ENCODE data around the gene FRRS1L.

The FRRS1L gene

GRCh38 chr9:109176386-109176785, 9.3 kb upstream of the FRRS1L start:
- no peak for DNase-seq

DNA sequence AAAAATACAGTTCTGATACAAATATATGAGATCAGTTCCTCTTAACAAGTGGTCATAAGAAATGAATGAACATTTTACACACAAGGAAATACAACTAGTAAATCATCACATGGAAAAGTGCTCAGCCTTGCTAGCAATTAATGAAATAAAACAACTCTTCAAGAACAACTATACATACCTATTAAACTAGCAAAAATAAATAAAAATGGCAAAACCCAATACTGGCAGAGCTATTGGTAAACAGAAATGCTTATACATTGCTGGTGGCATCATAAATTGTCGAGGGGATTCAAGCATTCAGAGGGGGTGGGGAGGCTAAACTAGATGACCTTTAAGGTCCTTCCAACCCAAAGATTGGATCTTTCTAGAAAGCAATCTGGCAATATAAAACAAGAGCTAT, 5.9 kb upstream of the FRRS1L start:
- DNase-seq, result no peak

DNA sequence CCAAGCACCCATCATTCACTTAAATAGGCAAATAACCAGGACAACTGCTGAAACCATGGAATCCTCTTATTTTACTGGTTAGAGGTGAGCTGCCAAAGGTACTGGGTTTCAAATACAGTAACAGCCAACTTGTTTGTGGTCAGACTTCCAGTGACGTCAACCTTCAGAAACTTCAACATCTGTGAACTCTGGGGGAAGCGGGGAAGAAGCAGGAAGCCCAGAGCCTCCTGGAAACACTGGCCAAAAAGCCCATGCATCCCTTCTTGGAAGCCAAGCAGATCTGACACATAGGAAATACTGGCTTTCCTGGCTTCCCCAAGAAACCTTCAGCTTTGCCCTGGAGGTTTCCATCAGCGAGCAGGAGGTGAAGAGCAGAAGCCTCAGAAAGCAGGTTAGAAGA, 4.9 kb upstream of the FRRS1L start:
- no peak for DNase-seq

GRCh38 chr9:109168170-109168569, 1.1 kb upstream of the FRRS1L start:
- no peak for DNase-seq

GRCh38 chr9:109167716-109168115, 667 bp upstream of the FRRS1L start:
- DNase-seq, result no peak

GRCh38 chr9:109166171-109166770, 778 bp downstream of the FRRS1L start:
- DNase-seq, result no peak

DNA sequence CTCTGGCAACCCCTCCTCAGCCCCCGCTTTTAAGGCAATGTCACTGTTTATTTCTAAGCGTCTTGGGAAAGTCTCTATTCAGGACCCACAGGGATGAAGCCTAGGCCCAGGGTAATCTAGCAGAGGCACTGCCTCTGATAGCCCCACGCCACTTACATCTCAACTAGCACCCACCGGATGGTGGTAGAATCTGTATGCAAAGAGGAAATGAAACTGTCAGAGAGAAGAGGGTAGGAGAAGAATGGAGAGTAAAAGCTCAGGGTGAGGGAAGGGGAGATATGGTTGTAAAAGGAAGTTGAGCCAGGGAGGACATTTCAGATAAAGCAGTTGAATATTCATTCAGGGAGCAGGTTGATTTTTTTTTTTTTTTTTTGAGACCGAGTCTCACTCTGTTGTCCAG, 3.0 kb downstream of the FRRS1L start:
- DNase-seq, result no peak

DNA sequence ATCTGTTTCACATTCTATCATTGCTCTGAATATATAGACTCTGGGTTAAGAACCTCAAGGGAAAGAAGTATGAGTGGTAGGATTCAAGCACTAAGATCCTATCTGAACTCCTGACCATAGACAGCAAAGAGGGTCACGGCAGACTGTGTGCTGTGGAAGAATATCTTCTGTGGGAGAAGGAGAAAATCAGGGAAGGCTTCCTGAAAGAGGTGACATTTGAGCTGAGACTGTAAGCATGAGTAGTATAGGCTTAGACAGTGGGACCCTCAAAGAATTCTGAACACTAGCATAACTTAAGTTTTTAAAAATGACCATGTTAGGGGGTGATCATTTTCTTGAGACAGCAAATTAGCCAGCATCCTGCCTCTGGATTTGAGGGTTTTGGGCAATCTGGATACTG, 3.9 kb downstream of the FRRS1L start:
- DNase-seq, result no peak

DNA sequence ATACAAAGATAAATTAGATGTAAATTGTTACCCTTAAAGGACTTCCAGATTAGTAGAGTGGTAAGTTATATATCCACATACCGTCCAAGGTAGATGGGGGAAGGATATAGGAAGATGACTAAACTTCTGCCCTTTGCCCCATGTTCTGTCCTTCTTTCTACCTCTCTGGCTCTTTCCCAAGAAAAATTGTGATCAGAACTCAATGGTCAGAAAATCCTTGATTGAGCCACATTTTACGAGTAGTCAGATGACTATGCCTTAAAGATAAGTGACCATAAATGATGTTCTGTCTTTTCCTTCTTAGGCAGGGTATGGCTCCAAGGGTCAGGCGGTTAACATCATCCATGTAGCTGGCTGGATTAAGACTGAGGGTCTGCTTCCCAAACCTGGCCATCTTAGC, 4.4 kb downstream of the FRRS1L start:
- DNase-seq, result no peak

GRCh38 chr9:109161471-109161870, 5.6 kb downstream of the FRRS1L start:
- DNase-seq, result no peak

GRCh38 chr9:109159583-109159982, 7.5 kb downstream of the FRRS1L start:
- no peak for DNase-seq

DNA sequence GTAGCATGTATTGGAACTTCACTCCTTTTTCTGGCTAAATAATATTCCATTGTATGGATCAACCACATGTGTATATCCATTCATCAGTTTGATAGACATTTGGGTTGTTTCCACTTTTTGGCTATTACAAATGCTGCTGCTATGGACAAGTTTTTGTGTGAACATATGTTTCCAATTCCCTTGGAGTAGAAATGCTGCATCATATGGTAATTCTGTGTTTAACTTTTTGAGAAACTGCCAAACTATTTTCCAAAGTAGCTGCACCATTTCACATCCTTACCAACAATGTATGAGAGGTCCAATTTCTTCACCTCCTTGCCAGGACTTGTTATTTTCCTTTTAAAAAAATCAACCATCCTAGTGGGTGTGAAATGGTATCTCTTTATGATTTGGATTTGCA, 8.4 kb downstream of the FRRS1L start:
- DNase-seq, result no peak

DNA sequence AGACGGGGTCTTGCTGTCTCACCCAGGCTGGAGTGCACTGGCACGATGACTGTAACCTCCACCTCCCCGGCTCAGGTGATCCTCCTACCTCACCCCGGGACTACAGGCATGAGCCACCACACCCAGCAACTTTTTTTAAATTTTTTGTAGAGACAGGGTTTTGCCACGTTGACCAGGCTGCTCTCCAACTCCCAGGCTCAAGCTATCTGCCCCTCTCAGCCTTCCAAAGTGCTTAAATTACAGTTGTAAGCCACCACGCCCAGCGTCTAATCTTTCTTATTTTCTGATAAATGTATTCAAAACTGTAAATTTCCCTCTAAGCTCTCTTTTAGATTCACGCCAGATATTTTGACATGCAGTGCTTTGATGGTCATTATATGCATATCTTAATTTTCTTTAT, 10.3 kb downstream of the FRRS1L start:
- no peak for DNase-seq

DNA sequence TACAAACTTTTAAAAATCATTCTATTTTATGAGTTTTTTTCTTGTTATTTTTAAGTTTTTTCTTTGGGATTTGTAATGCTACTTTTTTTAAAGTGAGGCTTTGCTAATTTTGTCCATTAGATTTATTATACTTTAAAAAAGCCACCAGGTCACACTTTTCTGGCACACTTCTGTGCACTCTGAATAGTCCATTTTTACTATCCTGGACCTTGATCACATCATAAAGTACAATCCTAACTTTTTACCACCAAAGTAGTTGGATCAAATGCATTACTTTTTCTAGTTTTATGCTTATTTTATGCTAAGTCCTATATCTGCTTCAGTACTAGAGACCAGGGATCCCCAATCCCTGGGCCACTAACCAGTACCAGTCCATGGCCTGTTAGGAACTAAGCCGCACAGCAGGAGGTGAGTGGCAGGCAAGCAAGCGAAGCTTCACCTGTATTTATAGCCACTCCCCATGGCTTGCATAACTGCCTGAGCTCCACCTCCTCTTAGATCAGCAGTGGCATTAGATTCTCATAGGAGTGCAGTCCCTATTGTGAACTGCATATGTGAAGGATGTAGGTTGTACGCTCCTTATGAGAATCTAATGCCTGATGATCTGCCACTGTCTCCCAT, 16.0 kb downstream of the FRRS1L start:
- DNase-seq, result no peak

DNA sequence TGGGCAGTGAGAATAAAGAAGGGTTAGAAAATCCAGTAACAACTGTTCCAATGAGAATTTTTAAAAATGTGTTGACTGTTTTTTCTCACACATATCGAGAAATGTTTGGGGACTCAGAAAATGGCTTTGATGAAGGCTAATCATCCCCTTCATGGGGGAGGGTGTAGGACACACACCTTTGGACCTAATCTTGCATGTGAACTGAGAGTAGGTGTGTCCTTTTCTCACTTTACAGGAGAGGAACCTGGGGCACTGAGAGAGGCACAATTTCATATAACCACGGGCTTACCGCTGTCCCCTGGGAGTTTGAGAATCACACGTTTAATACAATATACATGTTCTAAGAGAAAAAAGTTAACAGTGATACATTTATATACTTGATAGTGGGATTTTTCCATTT, 17.3 kb downstream of the FRRS1L start:
- no peak for DNase-seq

- no peak for DNase-seq
Observed at GRCh38 chr9:109149089-109149488, 18.0 kb downstream of the FRRS1L start.

GRCh38 chr9:109145051-109145450, 22.0 kb downstream of the FRRS1L start:
- no peak for DNase-seq

DNA sequence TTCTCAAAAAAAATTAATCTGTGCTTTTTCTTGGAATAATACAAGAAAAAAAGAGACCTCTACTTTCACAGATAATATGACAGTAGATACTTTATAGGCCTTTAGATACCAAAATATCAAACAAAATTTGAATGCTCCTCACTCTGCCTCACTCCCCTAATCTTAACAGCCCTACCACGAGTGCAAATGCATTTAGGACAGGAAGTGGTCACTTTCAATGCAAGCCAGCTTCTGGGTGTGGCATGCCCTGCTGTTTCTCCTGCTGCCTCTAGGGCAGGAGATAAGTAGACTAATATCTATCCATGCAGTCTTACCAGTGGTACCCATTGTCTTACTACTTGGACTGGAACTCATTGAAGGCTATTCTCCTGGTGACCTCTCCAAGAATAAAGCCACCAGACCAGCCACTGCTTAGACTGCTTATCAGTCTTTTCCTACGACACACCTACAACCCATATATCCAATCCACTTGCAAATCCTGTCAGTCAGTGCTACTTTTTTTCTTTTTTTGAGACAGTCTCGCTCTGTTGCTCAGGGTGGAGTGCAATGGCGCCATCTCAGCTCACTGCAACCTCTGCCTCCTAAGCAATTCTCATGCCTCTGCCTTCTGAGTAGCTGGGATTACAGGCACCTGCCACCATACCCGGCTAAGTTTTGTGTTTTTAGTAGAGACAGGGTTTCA, 23.0 kb downstream of the FRRS1L start:
- no peak for DNase-seq

- DNase-seq, result no peak
Observed at GRCh38 chr9:109141375-109141774, 25.7 kb downstream of the FRRS1L start.

- DNase-seq, result no peak
Observed at GRCh38 chr9:109139851-109140250, 27.2 kb downstream of the FRRS1L start.

- no peak for DNase-seq
Observed at GRCh38 chr9:109138421-109138820, 28.6 kb downstream of the FRRS1L start.

DNA sequence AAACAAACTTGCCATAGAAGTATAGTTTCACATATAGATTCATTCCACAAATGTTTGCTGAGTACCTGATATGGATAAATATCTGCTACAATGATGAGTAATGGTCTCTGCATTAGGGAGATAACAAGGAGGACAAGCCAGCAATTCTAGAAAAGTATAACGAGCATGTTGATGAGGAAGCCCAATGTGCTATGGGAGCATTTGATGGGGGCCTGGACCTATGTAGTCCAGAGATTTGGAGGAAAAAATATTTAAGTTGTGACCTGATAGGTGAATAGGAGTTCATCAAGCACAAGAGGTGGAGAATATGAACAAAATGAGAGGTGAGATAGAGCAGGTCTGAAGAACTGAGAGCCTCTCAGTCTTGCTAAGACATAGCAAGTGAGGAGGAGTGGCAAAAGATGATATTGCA, 32.9 kb downstream of the FRRS1L start:
- no peak for DNase-seq

DNA sequence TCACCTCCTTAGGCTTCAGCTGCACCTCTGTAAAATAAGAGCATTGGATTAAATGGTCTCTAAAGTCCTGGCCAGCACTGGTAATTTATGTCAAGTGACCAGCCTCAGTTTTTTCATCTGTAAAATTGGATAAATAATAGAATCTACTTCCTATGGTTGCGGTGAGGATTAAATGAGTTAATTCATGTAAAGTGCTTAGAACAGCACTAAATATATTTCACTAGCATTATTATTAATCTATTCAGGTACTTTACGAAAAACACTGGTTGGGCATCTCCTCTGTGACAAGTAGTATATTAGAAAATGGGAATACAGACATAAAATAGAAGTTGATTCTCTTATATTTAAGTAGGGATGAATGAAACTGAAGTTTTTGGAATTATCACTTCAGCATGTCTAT, 33.5 kb downstream of the FRRS1L start:
- no peak for DNase-seq

- no peak for DNase-seq
Observed at GRCh38 chr9:109132567-109133021, 34.5 kb downstream of the FRRS1L start.

Measured in activated CD4-positive, alpha-beta T cell treated with anti-CD3 and anti-CD28 coated beads, Interleukin-2, amount 50 U/mL, for 4 hours (primary cell).